ENCODE results near the gene ENDOU. TPM values are rescaled to one million over a fixed set of nuclear protein-coding genes. Genes with fewer than 3 reads are reported as not detected.

The ENDOU gene
- total and polyA plus RNA-seq, 9 donors = 0.69 to 3.6 (median 1.4) TPM

DNA sequence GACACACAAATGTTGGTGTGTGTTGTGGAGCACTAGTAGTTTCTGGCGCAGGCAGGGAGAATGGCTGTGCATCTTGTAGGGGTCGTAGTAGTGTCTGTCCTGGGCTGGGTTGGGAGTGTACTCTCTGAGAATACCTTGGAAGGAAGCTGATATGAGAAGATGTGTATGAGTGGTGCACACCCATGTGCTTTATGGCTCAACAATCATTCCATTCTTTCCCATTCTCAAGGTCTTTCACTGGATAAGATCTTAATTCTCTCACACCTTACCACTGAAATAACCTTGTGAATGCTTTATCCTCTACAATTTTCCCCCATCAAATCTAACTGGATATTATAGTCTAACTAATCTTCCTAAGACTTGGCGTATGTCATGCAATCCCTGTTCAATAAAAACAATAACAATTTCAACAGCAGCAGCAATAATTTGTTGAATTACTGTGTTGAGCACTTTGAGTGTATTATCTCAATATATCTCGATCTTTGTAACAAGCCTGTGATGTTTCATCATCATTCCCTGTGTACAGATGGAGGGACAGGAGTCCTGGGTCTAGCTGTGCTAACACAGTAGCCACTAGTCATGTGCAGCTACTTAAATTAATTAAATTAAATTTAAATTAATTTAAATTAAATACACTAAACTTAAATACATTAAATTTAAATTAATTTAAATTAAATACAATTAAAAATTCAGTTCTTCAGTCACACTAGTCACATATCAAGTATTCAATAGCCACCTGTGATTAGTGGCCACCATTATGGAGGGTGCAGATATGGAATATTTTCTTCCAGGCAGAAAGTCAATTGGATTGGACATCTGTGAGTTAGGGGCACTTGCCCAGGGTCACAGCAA lies 44.2 kb upstream of the ENDOU start:
- intact Hi-C loops (cut with DNase I) = no loop called here

DNA sequence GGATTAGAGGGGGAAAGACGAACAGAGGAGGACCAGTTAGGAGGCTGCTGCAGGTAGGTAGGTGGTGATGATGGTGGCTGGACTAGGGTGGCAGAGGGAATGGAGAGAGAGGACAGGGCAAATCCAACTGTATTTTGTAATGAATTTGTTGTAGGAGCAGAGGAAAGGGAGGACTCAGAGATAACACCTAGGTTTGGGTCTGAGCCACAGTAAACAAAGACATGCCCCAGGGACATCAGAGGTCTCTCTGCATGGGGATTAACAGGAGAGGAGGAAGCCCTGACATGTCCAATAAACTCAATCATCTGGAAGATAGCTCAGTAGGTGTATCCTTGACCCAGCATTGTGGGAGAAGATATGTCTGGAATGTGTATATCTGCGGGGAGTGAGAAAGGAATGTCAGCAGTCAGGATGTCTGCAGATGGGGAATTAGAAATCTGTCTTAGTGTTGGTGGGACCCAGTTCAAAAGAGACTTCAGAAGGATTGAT lies 43.1 kb upstream of the ENDOU start:
- TF ChIP-seq CTCF (IDR thresholded peaks at IDR 0.05) (no peak), EP300 (IDR thresholded peaks at IDR 0.05) (no peak), POLR2A (IDR thresholded peaks at IDR 0.05) (no peak)
- Histone ChIP-seq H3K36me3 (no peaks in the 10 kb centered on the region), H3K27ac (peak overlapping the region in 1 of 2 donors; percentile 35), H3K27me3 (no peaks in the 10 kb centered on the region), H3K9me3 (no peaks in the 10 kb centered on the region), H3K4me3 (no peak overlapping the region), H3K4me1 (ENCODE audit: insufficient read depth) (peaks cover 18% of the 10 kb centered on the region)
- WGBS, 3 donors = 11 to 33% (median 12%) methylated on average over 2 of the region's 2 CpGs
- intact Hi-C loops (cut with DNase I) = no loop called here
- DNase-seq = no peak

More for the DNA sequence above, 44.2 kb upstream of the ENDOU start:
- Histone ChIP-seq H3K36me3 (no peaks in the 10 kb centered on the region), H3K4me3 (no peak overlapping the region), H3K27ac (peak overlapping the region in 1 of 2 donors; percentile 41), H3K4me1 (ENCODE audit: insufficient read depth) (peaks cover 15% of the 10 kb centered on the region), H3K27me3 (no peaks in the 10 kb centered on the region), H3K9me3 (no peaks in the 10 kb centered on the region)
- DNase-seq = no peak
- WGBS, 3 donors = 74 to 81% (median 79%) methylated on average over 4 of the region's 4 CpGs
- no peak for TF ChIP-seq CTCF (IDR thresholded peaks at IDR 0.05)
- no peak for TF ChIP-seq EP300 (IDR thresholded peaks at IDR 0.05)
- TF ChIP-seq POLR2A (IDR thresholded peaks at IDR 0.05) = no peak

GRCh38 chr12:47767216-47767724 lies 42.0 kb upstream of the ENDOU start:
- 73 to 85% (median 82%) methylated on average over 4 of the region's 4 CpGs for WGBS, 3 donors
- TF ChIP-seq EP300 (IDR thresholded peaks at IDR 0.05) (no peak), POLR2A (IDR thresholded peaks at IDR 0.05) (no peak), CTCF (IDR thresholded peaks at IDR 0.05) (peak in 1 of 3 donors; percentile 31)
- Histone ChIP-seq H3K9me3 (no peaks in the 10 kb centered on the region), H3K36me3 (no peaks in the 10 kb centered on the region), H3K27ac (no peak overlapping the region), H3K4me1 (ENCODE audit: insufficient read depth) (peaks cover 24% of the 10 kb centered on the region), H3K4me3 (no peak overlapping the region), H3K27me3 (no peaks in the 10 kb centered on the region)
- DNase-seq = no peak
- intact Hi-C loops (cut with DNase I) = no loop called here

- no peaks in the 10 kb centered on the region for H3K9me3 ChIP-seq
- DNase-seq = no peak
- WGBS, 3 donors = 77 to 92% (median 88%) methylated on average over 5 of the region's 5 CpGs
- no peaks in the 10 kb centered on the region for H3K36me3 ChIP-seq
- H3K4me3 ChIP-seq = no peak overlapping the region
- TF ChIP-seq EP300 (IDR thresholded peaks at IDR 0.05) (no peak), CTCF (IDR thresholded peaks at IDR 0.05) (no peak), POLR2A (IDR thresholded peaks at IDR 0.05) (no peak)
- H3K4me1 ChIP-seq (ENCODE audit: insufficient read depth) = peaks cover 24% of the 10 kb centered on the region
- intact Hi-C loops (cut with DNase I) = no loop called here
- no peaks in the 10 kb centered on the region for H3K27me3 ChIP-seq
- H3K27ac ChIP-seq = no peak overlapping the region
Observed at GRCh38 chr12:47766502-47767215, 41.4 kb upstream of the ENDOU start.

Measured in ovary (tissue), 9 donors.